ENCODE results near the gene A2M.

- TF ChIP-seq SMC3 (conservative IDR thresholded peaks at IDR 0.05; ENCODE audit: insufficient read depth, low read depth, low read length), result no peak
- TF ChIP-seq MAX (CRISPR knock-in tag; IDR thresholded peaks at IDR 0.05), result no peak
- TF ChIP-seq ZNF24 (IDR thresholded peaks at IDR 0.05), result no peak
- TF ChIP-seq, protein P1, sequence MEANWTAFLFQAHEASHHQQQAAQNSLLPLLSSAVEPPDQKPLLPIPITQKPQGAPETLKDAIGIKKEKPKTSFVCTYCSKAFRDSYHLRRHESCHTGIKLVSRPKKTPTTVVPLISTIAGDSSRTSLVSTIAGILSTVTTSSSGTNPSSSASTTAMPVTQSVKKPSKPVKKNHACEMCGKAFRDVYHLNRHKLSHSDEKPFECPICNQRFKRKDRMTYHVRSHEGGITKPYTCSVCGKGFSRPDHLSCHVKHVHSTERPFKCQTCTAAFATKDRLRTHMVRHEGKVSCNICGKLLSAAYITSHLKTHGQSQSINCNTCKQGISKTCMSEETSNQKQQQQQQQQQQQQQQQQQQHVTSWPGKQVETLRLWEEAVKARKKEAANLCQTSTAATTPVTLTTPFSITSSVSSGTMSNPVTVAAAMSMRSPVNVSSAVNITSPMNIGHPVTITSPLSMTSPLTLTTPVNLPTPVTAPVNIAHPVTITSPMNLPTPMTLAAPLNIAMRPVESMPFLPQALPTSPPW (CRISPR knock-in tag; IDR thresholded peaks at IDR 0.05), result no peak
- no peak for TF ChIP-seq PHF21A (IDR thresholded peaks at IDR 0.05; ENCODE audit: borderline replicate concordance, low read depth)
- TF ChIP-seq HMGXB4 (CRISPR knock-in tag; IDR thresholded peaks at IDR 0.05), result no peak
- TF ChIP-seq POLR2A (conservative IDR thresholded peaks at IDR 0.05), result no peak
- no peak for TF ChIP-seq SRSF3 (IDR thresholded peaks at IDR 0.05; ENCODE audit: insufficient read depth, low read length)
- no peak for TF ChIP-seq ZFX (CRISPR knock-in tag; IDR thresholded peaks at IDR 0.05)
- TF ChIP-seq, protein P2, sequence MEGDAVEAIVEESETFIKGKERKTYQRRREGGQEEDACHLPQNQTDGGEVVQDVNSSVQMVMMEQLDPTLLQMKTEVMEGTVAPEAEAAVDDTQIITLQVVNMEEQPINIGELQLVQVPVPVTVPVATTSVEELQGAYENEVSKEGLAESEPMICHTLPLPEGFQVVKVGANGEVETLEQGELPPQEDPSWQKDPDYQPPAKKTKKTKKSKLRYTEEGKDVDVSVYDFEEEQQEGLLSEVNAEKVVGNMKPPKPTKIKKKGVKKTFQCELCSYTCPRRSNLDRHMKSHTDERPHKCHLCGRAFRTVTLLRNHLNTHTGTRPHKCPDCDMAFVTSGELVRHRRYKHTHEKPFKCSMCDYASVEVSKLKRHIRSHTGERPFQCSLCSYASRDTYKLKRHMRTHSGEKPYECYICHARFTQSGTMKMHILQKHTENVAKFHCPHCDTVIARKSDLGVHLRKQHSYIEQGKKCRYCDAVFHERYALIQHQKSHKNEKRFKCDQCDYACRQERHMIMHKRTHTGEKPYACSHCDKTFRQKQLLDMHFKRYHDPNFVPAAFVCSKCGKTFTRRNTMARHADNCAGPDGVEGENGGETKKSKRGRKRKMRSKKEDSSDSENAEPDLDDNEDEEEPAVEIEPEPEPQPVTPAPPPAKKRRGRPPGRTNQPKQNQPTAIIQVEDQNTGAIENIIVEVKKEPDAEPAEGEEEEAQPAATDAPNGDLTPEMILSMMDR (IDR thresholded peaks at IDR 0.05 in 2 of 3, conservative IDR thresholded peaks at IDR 0.05 in 1 of 3; ENCODE audit: insufficient read depth in 2 of 3, low read depth in 1 of 3, low read length in 3 of 3), result no peak
- TF ChIP-seq, protein P3, sequence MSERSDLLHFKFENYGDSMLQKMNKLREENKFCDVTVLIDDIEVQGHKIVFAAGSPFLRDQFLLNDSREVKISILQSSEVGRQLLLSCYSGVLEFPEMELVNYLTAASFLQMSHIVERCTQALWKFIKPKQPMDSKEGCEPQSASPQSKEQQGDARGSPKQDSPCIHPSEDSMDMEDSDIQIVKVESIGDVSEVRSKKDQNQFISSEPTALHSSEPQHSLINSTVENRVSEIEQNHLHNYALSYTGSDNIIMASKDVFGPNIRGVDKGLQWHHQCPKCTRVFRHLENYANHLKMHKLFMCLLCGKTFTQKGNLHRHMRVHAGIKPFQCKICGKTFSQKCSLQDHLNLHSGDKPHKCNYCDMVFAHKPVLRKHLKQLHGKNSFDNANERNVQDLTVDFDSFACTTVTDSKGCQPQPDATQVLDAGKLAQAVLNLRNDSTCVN (CRISPR knock-in tag; IDR thresholded peaks at IDR 0.05), result no peak
- no peak for TF ChIP-seq RAD21 (CRISPR knock-in tag; conservative IDR thresholded peaks at IDR 0.05 in 1 of 2, IDR thresholded peaks at IDR 0.05 in 1 of 2)
- TF ChIP-seq CHD4 (IDR thresholded peaks at IDR 0.05; ENCODE audit: insufficient read depth, insufficient replicate concordance, low read depth, low read length, poor library complexity, severe bottlenecking), result no peak
Measured at GRCh38 chr12:9074484-9075137, 41.1 kb downstream of the A2M start.

Measured in K562 (cell line).